NCI-H2227 treated with DMSO at 0.1 percent for 48 hours (cell line): ENCODE results near the gene PTPRM.
"Not testable (repeated sequence)": the region's sequence is repeated elsewhere in the genome, so short reads cannot be mapped to it uniquely, and the experiment has no call there.

ENCODE experiments used
- DNase-seq: peaks from one replicate; lab custom pipeline; 2025; lab: John Stamatoyannopoulos, UW

Gene PTPRM

DNA sequence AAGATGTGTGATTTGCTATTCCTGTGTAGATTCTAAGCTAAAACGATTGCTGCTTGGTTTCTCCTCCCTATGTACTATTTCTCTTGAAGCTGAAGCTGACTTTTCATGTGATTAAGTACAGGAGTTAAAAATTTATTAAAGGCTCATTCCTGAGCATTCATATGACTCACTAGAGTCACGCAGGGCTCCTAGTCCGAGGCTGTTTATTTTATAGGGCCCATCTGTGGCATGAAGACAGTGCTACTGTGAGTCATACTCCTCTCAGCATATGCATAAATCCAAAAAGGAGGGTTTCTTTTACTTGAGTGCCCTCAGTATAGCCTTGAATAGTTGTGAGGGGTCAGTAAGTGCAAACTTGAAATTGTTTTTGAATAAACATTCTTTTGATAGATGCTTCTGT lies 378.8 kb downstream of the PTPRM start:
- no peak for DNase-seq

DNA sequence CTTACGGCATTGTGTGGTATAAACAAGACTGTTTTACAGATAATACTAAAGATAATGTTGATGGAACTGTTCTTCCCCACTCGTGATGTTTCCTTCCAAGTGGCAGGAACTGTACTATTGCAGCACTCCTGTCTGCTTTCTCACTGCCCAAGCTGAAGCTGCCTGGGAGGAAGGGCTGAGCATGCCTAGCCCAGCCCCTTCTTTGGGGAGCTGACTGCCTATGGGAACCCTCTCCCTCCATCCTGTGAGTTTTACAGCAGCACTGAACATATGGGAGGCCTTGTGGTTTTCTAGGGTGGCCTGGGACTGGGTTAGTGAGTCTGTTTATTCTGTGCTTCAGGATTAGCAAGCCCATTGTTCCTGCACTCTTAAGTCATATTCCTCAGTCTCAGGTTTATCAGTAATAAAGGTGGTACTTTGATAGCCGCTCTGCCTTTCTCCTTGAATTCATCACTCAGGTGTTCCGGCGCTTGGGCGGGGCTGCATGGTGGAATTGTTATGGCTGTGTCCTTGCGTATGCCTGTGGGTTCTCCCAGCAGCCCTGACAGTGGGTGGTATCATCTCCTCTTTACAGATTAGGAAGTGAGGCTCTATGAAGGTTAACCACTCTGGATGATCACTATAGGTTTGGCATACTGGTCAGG lies 379.7 kb downstream of the PTPRM start:
- DNase-seq = no peak

DNA sequence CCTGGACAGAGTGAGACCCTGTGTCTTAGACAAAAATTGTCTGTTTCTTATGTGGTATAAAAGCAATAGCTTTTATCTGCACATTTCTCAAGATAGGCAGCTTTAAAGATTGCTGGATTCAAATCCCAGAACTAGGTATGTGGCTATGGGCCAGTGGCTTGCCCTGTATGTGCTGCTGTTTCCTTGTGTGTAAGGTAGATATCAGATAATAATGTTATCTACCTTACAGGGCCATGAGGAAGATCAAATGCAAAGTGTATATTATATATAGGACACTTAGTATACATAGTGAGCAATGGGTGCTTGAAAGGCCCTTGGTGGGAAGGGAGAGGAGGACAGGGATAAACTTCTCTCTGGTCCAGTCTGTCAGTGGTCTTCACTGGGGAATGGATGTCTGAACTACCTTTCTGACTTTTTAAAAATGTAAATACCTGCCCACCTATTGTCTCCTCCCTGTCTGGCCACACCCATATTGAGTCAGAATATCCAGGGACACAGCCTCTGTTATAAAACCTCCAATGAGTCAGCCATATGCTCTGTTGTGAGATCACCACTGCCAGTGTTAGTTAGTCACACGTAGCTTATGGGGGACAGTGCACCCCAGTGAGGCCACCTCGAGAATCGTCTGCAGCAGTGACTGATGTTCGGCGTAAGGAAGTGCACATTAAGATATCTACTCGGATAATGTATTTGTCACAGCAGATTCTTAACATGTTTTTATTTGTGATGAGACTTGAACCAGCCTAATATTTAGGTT lies 383.4 kb downstream of the PTPRM start:
- no peak for DNase-seq

DNA sequence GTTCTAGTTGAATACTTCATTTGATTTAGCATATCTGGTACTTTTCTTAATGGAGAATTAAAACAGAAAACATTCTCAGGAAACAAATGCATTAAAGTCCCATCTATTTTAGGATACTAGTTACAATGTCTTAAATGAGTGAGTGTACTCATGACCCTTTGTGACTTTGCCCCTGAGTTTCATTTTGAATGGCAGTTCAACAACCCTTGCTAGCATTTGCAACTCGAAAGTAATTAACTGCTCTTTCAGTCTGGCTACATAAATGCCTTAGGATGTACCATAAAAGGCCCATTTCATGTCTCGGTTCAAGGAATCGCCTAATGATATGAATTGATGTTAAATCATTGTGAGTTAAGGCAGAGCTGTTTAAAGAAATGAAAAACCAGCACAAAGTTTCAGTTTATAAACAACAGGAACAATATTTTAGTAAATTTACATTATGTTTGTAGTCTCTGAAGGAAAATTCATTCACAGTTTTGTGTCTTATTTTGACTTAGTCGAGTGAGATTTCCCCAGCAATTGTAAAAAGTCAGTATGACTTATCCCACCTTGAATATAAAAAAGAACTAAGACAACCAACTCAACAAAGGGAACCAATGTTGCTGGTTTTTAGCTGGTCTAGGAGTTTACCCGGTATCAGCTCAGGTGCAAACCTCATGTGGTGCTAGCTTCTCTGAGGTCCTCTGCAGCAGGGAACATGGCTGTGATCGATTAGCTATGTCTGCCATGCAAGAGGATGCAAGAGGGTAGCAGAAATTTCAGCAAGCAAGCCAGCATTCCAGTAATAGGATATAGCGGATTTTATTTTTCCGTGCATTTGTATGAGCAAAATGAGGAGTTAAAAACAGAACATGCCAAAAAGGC lies 386.2 kb downstream of the PTPRM start:
- DNase-seq = no peak

DNA sequence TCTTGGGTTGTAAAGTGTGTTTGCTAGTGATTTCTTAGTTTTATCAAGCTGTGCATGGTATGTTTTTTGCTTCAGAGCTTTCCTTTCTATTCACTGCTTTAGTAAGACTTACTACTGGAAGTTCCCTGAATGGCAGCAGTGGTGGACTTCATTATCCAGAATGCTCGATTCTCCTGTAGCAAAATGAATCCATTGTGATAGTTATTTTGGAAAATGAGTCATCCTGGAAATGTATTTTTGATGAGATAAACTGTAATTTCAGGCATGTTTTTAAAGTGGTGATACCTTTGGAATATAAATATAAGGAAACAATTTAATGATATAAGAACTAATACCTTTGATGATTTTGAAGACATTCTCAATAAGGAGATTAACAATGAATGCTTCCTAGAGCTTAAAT lies 387.1 kb downstream of the PTPRM start:
- DNase-seq = no peak

DNA sequence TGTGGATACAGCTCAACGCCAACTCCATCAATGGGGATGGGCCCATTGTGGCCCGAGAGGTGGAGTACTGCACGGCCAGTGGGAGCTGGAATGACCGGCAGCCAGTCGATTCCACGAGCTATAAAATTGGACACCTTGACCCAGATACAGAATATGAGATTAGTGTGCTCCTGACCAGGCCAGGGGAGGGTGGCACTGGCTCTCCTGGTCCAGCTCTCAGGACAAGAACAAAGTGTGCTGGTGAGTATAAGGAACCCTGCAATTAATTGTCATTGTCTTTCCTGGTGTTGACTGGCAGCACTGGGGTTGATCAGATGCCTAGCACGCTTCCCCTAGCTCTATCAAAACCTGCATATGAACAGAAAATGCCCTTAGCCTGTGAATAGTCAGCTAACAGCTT lies 388.1 kb downstream of the PTPRM start:
- no peak for DNase-seq

DNA sequence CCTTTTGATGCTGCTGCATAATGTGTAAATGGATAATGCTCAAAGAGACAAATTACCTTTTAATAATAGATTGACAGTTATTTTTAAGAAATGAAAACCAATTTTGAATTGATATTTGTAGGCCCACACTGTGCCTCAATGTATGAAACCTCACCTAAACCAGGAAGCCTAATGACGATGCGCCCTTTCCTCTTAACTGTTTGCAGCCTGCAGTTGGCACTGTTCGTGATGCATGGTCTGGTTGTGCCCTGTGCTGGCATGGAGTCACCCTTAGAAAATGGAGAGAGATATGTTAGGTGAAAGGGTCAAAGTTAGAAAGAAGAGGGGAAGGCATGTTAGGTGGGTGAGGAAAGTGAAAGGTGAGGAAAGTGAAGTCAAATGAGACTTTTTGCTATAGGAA lies 390.2 kb downstream of the PTPRM start:
- no peak for DNase-seq

DNA sequence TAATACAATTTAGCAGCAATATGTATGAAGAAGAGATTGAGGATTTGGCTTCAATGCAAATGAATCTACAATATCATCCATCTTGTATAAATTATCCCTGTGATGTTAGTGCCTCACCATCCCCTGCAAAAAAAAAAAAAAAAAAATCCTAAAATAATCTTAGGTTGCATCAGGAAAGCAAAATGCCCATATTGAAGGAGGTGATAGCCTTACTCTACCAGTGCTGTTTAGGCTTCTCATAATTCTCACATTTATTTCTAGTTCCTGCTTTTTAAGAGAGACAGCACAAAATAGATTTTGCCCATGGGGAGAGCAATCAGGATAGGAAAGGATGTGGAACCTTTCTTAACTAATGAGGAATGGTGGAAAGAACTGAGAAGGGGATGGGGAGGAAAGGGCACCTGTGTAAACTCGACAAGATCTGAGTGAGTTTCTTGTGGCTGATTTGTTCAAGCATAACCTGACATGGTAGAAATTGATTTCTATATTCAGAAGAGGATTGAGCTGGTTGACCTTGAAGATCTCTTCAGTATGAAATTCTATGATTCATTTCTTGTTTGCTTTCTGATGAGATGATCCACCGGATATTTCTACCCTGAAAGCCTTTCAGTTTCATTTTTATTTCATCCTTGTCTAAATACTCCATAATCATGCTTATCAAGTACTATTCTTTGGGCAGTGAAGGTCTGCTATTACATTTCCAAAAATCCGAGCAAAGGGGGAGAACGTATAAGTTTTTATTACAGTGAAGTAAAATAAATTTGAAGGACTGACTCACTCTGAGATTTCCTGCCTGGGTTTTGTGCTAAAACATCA lies 391.2 kb downstream of the PTPRM start:
- DNase-seq = no peak

DNA sequence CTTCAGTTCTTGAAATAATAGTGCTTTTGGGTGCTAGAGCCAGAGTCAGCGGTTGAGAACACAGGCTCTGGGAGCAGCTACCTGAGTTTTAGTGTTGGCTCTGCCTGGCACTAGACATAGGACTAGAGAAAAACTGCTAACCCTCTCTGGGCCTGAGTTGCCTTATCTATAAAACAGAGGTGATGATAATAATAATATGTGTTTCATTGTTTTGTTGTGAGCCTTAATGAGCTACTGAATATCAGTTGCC lies 391.7 kb downstream of the PTPRM start:
- no peak for DNase-seq

DNA sequence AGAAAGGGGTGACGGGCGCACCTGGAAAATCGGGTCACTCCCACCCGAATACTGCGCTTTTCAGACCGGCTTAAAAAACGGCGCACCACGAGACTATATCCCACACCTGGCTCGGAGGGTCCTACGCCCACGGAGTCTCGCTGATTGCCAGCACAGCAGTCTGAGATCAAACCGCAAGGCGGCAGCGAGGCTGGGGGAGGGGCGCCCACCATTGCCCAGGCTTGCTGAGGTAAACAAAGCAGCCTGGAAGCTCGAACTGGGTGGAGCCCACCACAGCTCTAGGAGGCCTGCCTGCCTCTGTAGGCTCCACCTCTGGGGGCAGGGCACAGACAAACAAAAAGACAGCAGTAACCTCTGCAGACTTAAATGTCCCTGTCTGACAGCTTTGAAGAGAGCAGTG lies 399.6 kb downstream of the PTPRM start:
- not testable (repeated sequence) for DNase-seq

DNA sequence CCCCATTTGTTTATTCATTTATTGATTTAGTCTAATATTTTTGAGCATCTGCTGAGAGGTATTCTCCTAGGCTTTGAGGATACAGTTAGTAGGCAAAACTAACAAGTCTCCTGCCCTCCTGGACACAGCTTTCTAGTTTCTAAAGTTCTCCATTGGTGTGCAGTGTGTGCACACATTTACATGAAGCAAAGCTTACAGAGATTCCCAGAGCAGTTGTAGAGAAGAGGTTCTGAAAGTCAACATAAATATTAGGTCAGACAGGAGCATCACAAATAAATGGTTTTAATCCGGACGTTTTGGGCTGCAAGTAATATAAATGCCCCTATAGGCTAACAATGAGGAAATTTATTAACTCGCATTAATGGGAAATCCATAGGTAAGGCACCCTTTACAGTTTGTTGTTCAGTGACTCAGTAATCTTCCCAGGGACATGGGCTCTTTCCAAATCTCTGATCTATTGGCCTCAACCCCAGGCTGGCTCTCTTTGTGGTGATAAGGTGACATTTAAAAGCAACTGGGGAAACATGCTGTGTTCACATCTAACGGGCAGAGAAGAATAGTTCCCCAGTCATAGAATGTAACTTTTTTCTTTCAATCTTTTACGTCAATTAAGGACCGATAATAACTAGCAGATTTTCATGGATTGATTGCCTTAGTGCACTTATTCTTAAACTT lies 407.2 kb downstream of the PTPRM start:
- DNase-seq = no peak

DNA sequence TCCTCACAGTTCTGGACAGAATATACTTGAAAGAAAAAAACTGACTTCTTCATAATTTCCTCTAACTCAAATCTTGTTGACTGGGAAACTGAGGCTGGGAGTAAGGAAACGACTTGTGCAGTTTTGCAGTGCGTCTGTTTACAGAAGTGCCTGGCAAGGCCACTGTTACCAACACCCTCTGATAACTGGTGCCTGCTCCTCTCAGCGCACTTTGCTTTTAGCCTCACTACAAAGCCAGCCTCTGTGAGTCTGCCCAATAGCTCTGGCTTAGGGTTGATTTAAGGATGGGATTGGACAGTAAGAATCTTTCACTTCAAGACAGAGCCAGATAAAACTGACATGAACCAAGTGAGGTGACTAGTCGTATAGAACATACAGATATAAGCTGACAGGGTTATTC lies 410.8 kb downstream of the PTPRM start:
- no peak for DNase-seq

DNA sequence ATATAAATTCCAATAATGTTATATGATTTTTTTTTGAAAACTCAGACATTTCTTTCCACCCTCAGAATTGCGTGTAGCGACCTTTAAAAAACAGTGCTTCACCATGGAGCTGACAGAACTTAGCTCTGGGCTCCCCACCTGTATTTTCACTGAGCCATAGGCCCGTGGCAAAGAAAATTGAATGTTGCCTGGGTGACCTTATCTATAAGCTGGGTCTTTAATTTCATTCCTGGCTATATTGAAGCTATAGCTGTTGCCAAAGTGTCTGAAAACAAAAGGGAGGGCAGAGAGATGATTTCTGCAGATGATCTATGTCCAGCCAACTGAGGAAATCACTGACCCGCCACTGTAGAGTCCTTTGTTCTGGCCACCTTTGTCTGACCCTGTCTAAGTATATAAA lies 411.7 kb downstream of the PTPRM start:
- DNase-seq = no peak

DNA sequence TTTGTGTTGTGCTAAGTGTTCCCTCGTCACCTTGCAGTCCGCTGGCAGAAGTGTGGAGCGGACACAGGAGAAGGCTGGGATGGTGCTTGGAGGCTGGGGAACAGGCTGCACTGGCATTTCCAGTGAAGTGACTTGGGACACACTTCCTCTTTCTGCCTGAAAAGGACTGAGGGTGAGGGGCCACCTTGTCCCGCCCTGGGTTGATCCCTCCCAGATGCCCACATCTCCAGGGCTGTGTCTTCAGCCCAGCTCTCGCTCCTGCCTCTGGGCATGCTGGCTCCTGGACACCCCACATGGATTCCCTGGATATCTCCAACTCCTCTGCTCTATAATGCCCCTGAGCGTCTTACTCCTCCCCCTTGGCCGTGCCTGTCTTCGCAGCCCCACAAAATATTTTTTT lies 412.6 kb downstream of the PTPRM start:
- no peak for DNase-seq

DNA sequence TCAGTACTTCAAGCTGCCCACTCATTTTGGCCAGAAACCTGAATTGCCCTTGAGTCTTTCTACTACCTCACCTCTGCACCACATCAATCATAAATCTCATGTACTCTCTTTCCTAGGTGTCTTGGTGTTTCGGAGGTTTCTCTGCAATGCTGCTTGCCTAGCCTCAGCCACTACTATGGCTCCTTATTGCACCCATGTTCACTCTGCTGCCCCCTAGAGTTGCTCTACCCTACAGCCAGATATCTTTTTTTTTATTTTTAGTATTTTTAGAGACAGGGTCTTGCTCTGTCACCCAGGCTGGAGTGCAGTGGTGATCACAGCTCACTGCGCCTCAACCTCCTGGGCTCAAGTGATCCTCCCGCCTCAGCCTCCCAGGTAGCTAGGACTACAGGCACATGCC lies 413.0 kb downstream of the PTPRM start:
- no peak for DNase-seq

DNA sequence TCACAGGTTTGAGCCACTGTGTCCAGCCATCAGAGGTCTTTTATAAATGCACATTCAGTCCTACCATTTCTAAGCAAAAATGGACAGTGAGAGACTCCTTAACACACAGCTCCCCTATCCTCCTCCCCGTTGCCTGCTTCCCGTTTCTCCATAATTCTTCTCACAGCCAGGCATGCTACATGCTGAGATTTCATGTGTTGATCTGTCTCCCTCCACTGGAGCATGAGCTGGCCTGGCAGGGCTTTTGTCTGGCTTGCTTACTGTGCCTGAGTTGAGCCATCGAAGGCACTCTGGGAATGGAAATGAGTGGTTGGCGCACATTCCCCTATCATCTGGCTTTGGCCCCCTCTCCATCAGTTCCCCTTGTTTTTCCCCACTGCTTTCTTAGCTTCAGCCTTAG lies 413.5 kb downstream of the PTPRM start:
- no peak for DNase-seq

DNA sequence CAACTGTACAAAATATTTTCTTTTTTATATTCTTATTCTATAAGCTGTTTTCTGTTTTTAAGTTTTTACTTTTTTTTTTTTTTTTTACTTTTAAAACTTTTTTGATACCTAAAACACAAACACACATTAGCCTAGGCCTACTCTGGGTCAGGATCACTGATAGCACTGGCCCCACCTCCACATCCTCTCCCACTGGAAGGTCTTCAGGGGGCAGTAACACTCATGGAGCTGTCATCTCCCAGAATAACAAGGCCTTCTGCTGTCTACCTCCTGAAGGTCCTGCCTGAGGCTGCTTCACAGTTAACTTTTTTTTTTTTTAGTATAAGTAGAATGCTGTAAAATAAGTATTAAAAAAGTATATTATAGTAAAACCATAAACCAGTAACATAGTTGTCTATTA lies 415.1 kb downstream of the PTPRM start:
- DNase-seq = no peak

DNA sequence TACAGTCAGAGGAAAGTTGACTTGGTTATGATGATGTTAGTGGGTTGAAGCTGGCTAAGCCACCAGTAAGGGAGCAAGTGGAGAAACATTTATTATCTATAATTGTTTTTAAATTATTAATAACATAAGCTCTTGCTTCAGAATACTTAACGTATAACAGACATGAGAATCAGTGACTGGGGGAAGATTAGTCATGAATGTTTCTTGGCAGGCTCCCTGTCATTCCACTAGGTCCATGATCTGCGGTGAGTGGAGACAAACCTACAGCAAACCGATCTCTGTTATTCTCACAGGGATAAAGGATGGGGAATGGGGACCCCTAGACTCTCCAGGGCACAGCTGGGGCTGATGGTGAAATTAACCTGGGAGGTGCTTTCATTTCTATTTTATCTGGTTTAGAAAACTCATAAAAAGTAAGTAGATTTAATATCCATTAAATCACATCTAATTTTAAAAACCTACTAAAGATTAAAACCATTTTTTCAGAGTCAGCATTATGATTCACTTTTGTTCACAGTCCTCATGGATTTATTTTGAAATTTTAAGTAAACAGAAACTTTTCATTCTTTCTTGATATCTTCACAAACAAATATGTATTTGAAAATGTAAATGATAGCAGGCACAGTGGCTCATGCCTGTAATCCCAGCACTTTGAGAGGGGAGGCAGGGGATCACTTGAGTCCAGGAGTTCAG lies 420.3 kb downstream of the PTPRM start:
- DNase-seq = no peak

DNA sequence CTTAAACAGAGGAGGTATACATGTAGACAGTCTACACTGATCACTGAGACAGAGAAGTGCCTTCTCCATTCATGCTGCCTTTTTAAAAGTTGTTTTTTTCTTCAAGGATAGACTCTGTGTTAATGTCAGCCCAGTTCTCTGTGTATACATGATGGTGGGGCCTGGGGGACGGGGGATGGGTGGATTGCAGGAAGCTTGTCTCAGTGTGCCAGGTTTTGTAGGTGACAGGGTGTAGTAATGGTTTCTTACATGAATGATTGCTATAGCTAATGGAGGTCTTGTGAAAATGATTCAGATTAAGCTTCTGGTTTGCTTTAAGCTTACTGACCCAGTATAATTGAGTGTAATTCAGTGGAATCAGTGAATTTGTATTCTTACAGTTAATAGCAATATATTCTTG lies 423.6 kb downstream of the PTPRM start:
- DNase-seq = no peak

DNA sequence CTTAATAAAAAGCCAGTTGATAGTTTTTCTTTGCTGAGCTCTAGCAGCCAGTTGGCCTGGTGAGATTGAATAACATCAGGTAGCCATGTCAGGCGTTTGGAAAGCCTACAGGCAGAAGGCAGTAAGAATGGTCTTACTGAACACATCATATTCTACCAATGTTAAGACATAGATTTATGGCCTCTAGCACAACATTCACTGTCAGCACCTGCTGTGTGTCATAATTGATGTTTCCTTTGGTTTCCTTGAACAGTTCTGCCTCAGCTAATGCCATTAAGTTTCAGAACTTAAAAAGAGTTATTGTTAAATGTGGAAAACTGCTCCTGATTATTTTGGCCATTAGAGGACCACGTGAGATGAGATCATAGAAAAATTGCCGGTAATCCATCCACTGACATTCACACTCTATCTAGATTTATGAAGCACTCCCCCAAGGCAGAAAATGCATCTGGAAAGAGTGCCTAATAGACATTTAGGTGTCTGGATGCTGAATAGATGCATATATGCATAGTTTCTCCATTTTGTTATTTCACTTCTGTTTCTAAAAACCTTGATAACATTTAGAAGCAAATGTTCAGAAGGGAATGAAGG lies 434.7 kb downstream of the PTPRM start:
- DNase-seq = no peak
